GM21529 (cell line): ENCODE data around the gene TBX1.

ENCODE experiments used
- ATAC-seq: cut with Tn5 transposase; IDR thresholded peaks from one replicate; pipeline ENCODE4 v1.9.1; 2021; ENCODE audit not compliant: unreplicated experiment

The TBX1 gene

GRCh38 chr22:19810381-19811201, 50.0 kb downstream of the TBX1 start:
- no peak for ATAC-seq

- ATAC-seq, result no peak
Measured at GRCh38 chr22:19811211-19811621, 50.6 kb downstream of the TBX1 start.

GRCh38 chr22:19811811-19812771, 51.5 kb downstream of the TBX1 start:
- ATAC-seq, result no peak

GRCh38 chr22:19812910-19813309, 52.3 kb downstream of the TBX1 start:
- no peak for ATAC-seq

- no peak for ATAC-seq
Measured at GRCh38 chr22:19814428-19814827, 53.9 kb downstream of the TBX1 start.

GRCh38 chr22:19815093-19815822, 54.7 kb downstream of the TBX1 start:
- no peak for ATAC-seq

GRCh38 chr22:19815823-19816290, 55.3 kb downstream of the TBX1 start:
- no peak for ATAC-seq

- no peak for ATAC-seq
Measured at GRCh38 chr22:19816372-19817119, 56.0 kb downstream of the TBX1 start.
